Ovary (tissue), 3 donors: ENCODE data around the gene SLC10A3.
"Not testable (repeated sequence)": the region's sequence is repeated elsewhere in the genome, so short reads cannot be mapped to it uniquely, and the experiment has no call there.

Source experiments
- POLR2A ChIP-seq: fragments of 450-650 bp; IDR thresholded peaks from one replicate; pipeline ENCODE4 v1.6.1; 2017; ENCODE audit warnings: antibody characterized with exemption, mild to moderate bottlenecking, moderate library complexity
- TF ChIP-seq, protein P1 (sequence below), 3 donors: fragments of 450-650 bp in 2 of 3; fragments of 200-600 bp in 1 of 3; IDR thresholded peaks; one replicate each; pipeline versions ENCODE4 v1.5.1 to v1.8.0; 2016 to 2022; ENCODE audit warnings: antibody characterized with exemption in 3 of 3, mild to moderate bottlenecking in 1 of 3
- donor health status: DM: no; HTN: no; CAD: no.

- TF ChIP-seq, protein P1, sequence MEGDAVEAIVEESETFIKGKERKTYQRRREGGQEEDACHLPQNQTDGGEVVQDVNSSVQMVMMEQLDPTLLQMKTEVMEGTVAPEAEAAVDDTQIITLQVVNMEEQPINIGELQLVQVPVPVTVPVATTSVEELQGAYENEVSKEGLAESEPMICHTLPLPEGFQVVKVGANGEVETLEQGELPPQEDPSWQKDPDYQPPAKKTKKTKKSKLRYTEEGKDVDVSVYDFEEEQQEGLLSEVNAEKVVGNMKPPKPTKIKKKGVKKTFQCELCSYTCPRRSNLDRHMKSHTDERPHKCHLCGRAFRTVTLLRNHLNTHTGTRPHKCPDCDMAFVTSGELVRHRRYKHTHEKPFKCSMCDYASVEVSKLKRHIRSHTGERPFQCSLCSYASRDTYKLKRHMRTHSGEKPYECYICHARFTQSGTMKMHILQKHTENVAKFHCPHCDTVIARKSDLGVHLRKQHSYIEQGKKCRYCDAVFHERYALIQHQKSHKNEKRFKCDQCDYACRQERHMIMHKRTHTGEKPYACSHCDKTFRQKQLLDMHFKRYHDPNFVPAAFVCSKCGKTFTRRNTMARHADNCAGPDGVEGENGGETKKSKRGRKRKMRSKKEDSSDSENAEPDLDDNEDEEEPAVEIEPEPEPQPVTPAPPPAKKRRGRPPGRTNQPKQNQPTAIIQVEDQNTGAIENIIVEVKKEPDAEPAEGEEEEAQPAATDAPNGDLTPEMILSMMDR (IDR thresholded peaks at IDR 0.05) = not testable (repeated sequence)
- not testable (repeated sequence) for TF ChIP-seq POLR2A
Observed at GRCh38 chrX:154496591-154497137, 6.2 kb upstream of the SLC10A3 start.
